HG03432 (cell line): ENCODE results near the gene MAOB.
"Not testable (repeated sequence)": the region's sequence is repeated elsewhere in the genome, so short reads cannot be mapped to it uniquely, and the experiment has no call there.

Source experiments
- ATAC-seq: cut with Tn5 transposase; IDR thresholded peaks from one replicate; pipeline ENCODE4 v1.9.1; 2021; ENCODE audit warnings: mild to moderate bottlenecking, moderate library complexity; ENCODE audit not compliant: unreplicated experiment

Gene MAOB

GRCh38 chrX:43882294-43882681 is at the start of gene MAOB:
TSS of gene MAOB (minus strand) at chrX:43882450. CDS start at chrX:43882299, 151 bp downstream.
- ATAC-seq = no peak

- ATAC-seq = not testable (repeated sequence)
Measured at GRCh38 chrX:43922032-43922431, 39.8 kb upstream of the MAOB start.

- not testable (repeated sequence) for ATAC-seq
Measured at GRCh38 chrX:43910772-43911171, 28.5 kb upstream of the MAOB start.

GRCh38 chrX:43910012-43910411 is 27.8 kb upstream of the MAOB start:
- no peak for ATAC-seq

- ATAC-seq = no peak
Measured at GRCh38 chrX:43909141-43909540, 26.9 kb upstream of the MAOB start.

GRCh38 chrX:43899878-43900815 is 17.9 kb upstream of the MAOB start:
- no peak for ATAC-seq

GRCh38 chrX:43898406-43899035 is 16.3 kb upstream of the MAOB start:
- no peak for ATAC-seq

GRCh38 chrX:43897290-43897689 is 15.0 kb upstream of the MAOB start:
- no peak for ATAC-seq

- ATAC-seq = no peak
Measured at GRCh38 chrX:43892336-43892870, 10.2 kb upstream of the MAOB start.

GRCh38 chrX:43885617-43886016 is 3.4 kb upstream of the MAOB start:
- ATAC-seq = no peak

- ATAC-seq = no peak
Measured at GRCh38 chrX:43881410-43882293, 598 bp downstream of the MAOB start.

- no peak for ATAC-seq
Measured at GRCh38 chrX:43880425-43880824, 1.8 kb downstream of the MAOB start.

- no peak for ATAC-seq
Measured at GRCh38 chrX:43878906-43879526, 3.2 kb downstream of the MAOB start.

GRCh38 chrX:43876680-43877079 is 5.6 kb downstream of the MAOB start:
- no peak for ATAC-seq

- no peak for ATAC-seq
Measured at GRCh38 chrX:43870758-43871419, 11.4 kb downstream of the MAOB start.

- ATAC-seq = no peak
Measured at GRCh38 chrX:43870011-43870410, 12.2 kb downstream of the MAOB start.

- ATAC-seq = no peak
Measured at GRCh38 chrX:43868791-43869190, 13.5 kb downstream of the MAOB start.

GRCh38 chrX:43866423-43866822 is 15.8 kb downstream of the MAOB start:
- ATAC-seq = no peak

GRCh38 chrX:43865791-43866190 is 16.5 kb downstream of the MAOB start:
- ATAC-seq = no peak

GRCh38 chrX:43862434-43862833 is 19.8 kb downstream of the MAOB start:
- no peak for ATAC-seq
